Neural cell (in vitro differentiated cells): ENCODE data around the gene ZFC3H1. TPM values are rescaled to one million over a fixed set of nuclear protein-coding genes. Genes with fewer than 3 reads are reported as not detected.
"Not testable (repeated sequence)": the region's sequence is repeated elsewhere in the genome, so short reads cannot be mapped to it uniquely, and the experiment has no call there.

ENCODE experiments used
- H2AFZ ChIP-seq: fragments of 200-600, 300-800 bp; sonication (generic), shearing (Covaris generic); 2 replicates; pipeline ENCODE4 v1.6.0; 2014; ENCODE audit warnings: low read depth, mild to moderate bottlenecking, antibody characterized with exemption, low read length, moderate library complexity
- H3F3A ChIP-seq: fragments of 200-600 bp; shearing (Covaris generic); 2 replicates; pipeline ENCODE4 v1.6.1; 2016; ENCODE audit warnings: mild to moderate bottlenecking, moderate library complexity, mixed read lengths, antibody characterized with exemption, low read length; ENCODE audit not compliant: insufficient read depth, poor library complexity, severe bottlenecking
- H3K27ac ChIP-seq: fragments of 200-600, 300-800 bp; sonication (generic), shearing (Covaris generic); 2 replicates; pipeline ENCODE4 v1.5.1; 2014; ENCODE audit warnings: mild to moderate bottlenecking, low read length, moderate library complexity
- H3K27me3 ChIP-seq: fragments of 300-800, 200-600 bp; sonication (generic), shearing (Covaris generic); 2 replicates; pipeline ENCODE4 v1.6.0; 2014; ENCODE audit warnings: mild to moderate bottlenecking, low read depth, low read length, moderate library complexity; ENCODE audit not compliant: insufficient read depth
- H3K36me3 ChIP-seq: fragments of 300-800, 200-600 bp; sonication (generic), shearing (Covaris generic); 2 replicates; pipeline ENCODE4 v1.5.1; 2014; ENCODE audit warnings: mild to moderate bottlenecking, antibody characterized with exemption, low read length, moderate library complexity; ENCODE audit not compliant: insufficient read depth
- H3K4me2 ChIP-seq: fragments of 300-800, 200-600 bp; sonication (generic), shearing (Covaris generic); 2 replicates; pipeline ENCODE4 v1.6.0; 2014; ENCODE audit warnings: mild to moderate bottlenecking, low read length
- H3K4me3 ChIP-seq: fragments of 300-800, 200-600 bp; sonication (generic), shearing (Covaris generic); 2 replicates; pipeline ENCODE4 v1.5.1; 2014; ENCODE audit warnings: mild to moderate bottlenecking, low read length, moderate library complexity
- H3K79me2 ChIP-seq: fragments of 200-600 bp; shearing (Covaris generic); replicated peaks from 2 replicates; pipeline ENCODE4 v1.6.0; 2014; ENCODE audit warnings: mild to moderate bottlenecking, low read length, moderate library complexity; ENCODE audit not compliant: insufficient read depth
- H3K9ac ChIP-seq: fragments of 300-800, 200-600 bp; sonication (generic), shearing (Covaris generic); 2 replicates; pipeline ENCODE4 v1.6.1; 2016; ENCODE audit warnings: mild to moderate bottlenecking, low read length, mixed read lengths
- H3K9me2 ChIP-seq: fragments of 200-600 bp; shearing (Covaris generic); 2 replicates; pipeline ENCODE4 v1.6.1; 2016; ENCODE audit warnings: mild to moderate bottlenecking, low read length, mixed read lengths; ENCODE audit not compliant: insufficient read depth
- H3K9me3 ChIP-seq: fragments of 200-600, 300-800 bp; sonication (generic), shearing (Covaris generic); 2 replicates; pipeline ENCODE4 v1.6.1; 2016; ENCODE audit warnings: mild to moderate bottlenecking, mixed run types, low read length, moderate library complexity, mixed read lengths
- H4K20me1 ChIP-seq: fragments of 200-600 bp; shearing (Covaris generic); 2 replicates; pipeline ENCODE4 v1.6.1; 2016; ENCODE audit warnings: mild to moderate bottlenecking, mixed run types; ENCODE audit not compliant: insufficient read depth
- EP300 ChIP-seq: fragments of 450-650 bp; conservative IDR thresholded peaks from 2 replicates; pipeline ENCODE4 v1.6.1; 2014; ENCODE audit warnings: antibody characterized with exemption, mild to moderate bottlenecking, moderate library complexity; ENCODE audit not compliant: poor library complexity, severe bottlenecking
- EZH2 ChIP-seq: fragments of 200-600, 300-800 bp; shearing (Covaris generic), sonication (generic); IDR thresholded peaks from 2 replicates; pipeline ENCODE4 v1.6.1; 2014; ENCODE audit warnings: antibody characterized with exemption, low read length, borderline replicate concordance, mild to moderate bottlenecking; ENCODE audit not compliant: insufficient read depth, poor library complexity, severe bottlenecking
- MXI1 ChIP-seq: fragments of 450-650 bp; conservative IDR thresholded peaks from 2 replicates; pipeline ENCODE4 v1.6.1; 2014; ENCODE audit warnings: antibody characterized with exemption, mild to moderate bottlenecking; ENCODE audit not compliant: poor library complexity, severe bottlenecking
- POLR2AphosphoS5 ChIP-seq: IDR thresholded peaks from 2 replicates; pipeline ENCODE4 v1.6.1; 2012
- REST ChIP-seq: IDR thresholded peaks from 2 replicates; pipeline ENCODE4 v1.6.1; 2012; ENCODE audit warnings: borderline replicate concordance
- SMC3 ChIP-seq: fragments of 450-650 bp; conservative IDR thresholded peaks from 2 replicates; pipeline ENCODE4 v1.6.1; 2014; ENCODE audit warnings: antibody characterized with exemption, mild to moderate bottlenecking, moderate library complexity; ENCODE audit not compliant: poor library complexity
- TAF1 ChIP-seq: IDR thresholded peaks from 2 replicates; pipeline ENCODE4 v1.6.1; 2012; ENCODE audit warnings: low read depth
- polyA plus RNA-seq: library from polyadenylated mRNA; depleted of rRNA; stranded (reverse); fragments of >200 nt; gene quantifications from 2 replicates; pipeline ENCODE4 v1.2.3, GENCODE V29; 2014

The ZFC3H1 gene
- polyA plus RNA-seq, 1 donor from 2014 or later = 45.5 TPM

DNA sequence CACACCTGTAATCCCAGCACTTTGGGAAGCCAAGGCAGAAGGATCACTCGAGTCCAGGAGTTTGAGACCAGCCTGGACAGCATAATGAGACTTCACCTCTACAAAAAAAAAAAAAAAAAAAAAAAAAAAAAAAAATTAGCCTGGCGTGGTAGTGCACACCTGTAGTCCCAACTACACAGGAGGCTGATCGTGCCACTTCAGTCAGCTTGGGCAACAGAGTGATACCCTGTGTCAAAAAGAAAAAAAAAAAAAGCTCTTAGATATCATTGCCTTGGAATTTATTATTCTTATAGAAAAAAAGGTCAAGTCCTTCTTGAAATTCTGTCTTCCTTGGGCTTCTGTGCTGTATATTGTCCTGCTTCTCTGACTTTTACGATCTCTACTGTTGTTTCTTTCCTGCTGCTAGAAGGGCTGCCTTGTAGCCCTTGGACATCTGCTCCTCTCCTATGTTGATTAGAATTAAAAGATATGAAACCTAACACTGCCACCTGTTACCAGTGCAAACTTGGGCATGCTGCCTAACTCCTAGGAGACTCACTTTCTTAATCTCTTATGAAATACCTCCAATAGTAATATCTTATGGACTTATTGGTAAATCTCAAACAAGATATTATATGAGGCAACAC, 28.0 kb upstream of the ZFC3H1 start:
- TF ChIP-seq EP300 (no peak), EZH2 (no peak), REST (no peak)
- Histone ChIP-seq H4K20me1 (no peaks in the 10 kb centered on the region), H3K27ac (no peak overlapping the region), H3K9ac (no peak overlapping the region), H3F3A (no peaks in the 10 kb centered on the region), H3K4me2 (no peak overlapping the region), H2AFZ (no peak overlapping the region), H3K27me3 (no peaks in the 10 kb centered on the region), H3K4me3 (no peak overlapping the region), H3K36me3 (no peaks in the 10 kb centered on the region), H3K9me2 (no peaks in the 10 kb centered on the region), H3K9me3 (no peaks in the 10 kb centered on the region), H3K79me2 (peaks cover 9% of the 10 kb centered on the region)

DNA sequence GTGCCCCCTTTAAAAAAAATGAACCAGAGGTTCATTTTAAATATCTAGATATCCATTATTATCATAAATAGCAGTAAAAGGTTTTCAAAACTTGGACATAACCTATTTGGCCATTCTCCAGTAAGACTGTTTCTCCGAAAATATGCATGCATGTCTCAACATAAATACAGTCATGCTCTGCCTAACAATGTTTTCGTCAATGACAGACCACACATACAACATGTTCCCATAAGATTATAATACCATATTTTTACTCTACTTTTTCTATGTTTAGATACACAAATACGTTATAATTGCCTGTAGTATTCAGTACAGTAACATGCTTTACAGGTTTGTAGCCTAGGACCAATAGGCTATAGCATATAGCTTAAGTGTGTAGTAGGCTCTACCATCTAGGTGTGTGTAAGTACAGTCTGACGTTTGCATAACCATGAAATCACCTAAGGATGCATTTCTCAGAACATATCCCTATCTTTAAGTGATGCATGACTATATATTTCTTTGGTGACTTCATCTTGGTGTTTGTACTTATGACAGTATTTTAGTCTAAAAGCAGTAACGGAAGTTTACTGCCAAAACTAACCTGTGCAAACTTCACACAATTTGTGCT, 25.4 kb upstream of the ZFC3H1 start:
- Histone ChIP-seq H2AFZ (no peak overlapping the region), H3K79me2 (peaks cover 9% of the 10 kb centered on the region), H3K9ac (no peak overlapping the region), H3K27ac (no peak overlapping the region), H3K36me3 (no peaks in the 10 kb centered on the region), H4K20me1 (no peaks in the 10 kb centered on the region), H3K9me2 (no peaks in the 10 kb centered on the region), H3K27me3 (no peaks in the 10 kb centered on the region), H3K4me3 (peak overlapping the region; percentile 90), H3K9me3 (no peaks in the 10 kb centered on the region), H3K4me2 (peak overlapping the region; percentile 5), H3F3A (no peaks in the 10 kb centered on the region)
- TF ChIP-seq POLR2AphosphoS5 (no peak), TAF1 (no peak), MXI1 (no peak), SMC3 (no peak)

DNA sequence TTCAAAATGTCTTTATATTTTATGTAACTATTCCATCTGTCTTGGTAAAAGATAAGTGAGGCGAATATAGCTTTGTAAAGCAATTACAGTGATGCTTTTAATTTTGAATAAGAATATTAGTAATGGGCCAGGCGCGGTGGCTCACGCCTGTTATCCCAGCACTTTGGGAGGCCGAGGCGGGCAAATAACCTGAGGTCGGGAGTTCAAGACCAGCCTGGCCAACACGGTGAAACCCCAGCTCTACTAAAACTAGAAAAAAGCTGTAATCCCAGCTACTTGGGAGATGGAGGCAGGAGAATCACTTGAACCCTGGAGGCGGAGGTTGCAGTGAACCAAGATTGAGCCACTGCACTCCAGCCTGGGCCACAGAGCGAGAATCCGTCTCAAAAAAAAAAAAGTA, 23.5 kb upstream of the ZFC3H1 start:
- H3F3A ChIP-seq, H3K9me3 ChIP-seq, H2AFZ ChIP-seq, H4K20me1 ChIP-seq, H3K36me3 ChIP-seq, H3K27me3 ChIP-seq, H3K9me2 ChIP-seq, H3K27ac ChIP-seq, H3K79me2 ChIP-seq: not testable (repeated sequence)
- Histone ChIP-seq H3K9ac (peak overlapping the region; percentile 83), H3K4me2 (peak overlapping the region; percentile 90), H3K4me3 (peak overlapping the region; percentile 90)
